Sigmoid colon (tissue), 7 donors: ENCODE measurements around the gene DSCAML1. TPM values are rescaled to one million over a fixed set of nuclear protein-coding genes. Genes with fewer than 3 reads are reported as not detected.

Experiments
- DNase-seq: peaks from one replicate; pipeline ENCODE4 v3.0.0-alpha.2; 2019
- H3K27ac ChIP-seq, 4 donors: fragments of 200-600 bp; sonication (generic); one replicate each; pipeline ENCODE4 v1.5.1; 2016 to 2019; ENCODE audit warnings: mild to moderate bottlenecking in 1 of 4
- H3K27me3 ChIP-seq, 3 donors: fragments of 200-600 bp; sonication (generic); one replicate each; pipeline ENCODE4 v1.5.1; 2019; ENCODE audit warnings: mild to moderate bottlenecking in 1 of 3
- H3K36me3 ChIP-seq, 4 donors: fragments of 200-600 bp; sonication (generic); one replicate each; pipeline ENCODE4 v1.5.1; 2016 to 2019
- H3K4me1 ChIP-seq, 4 donors: fragments of 200-600 bp; sonication (generic); one replicate each; pipeline ENCODE4 v1.5.1; 2017 to 2019
- H3K4me3 ChIP-seq, 4 donors: fragments of 200-600 bp; sonication (generic); one replicate each; pipeline ENCODE4 v1.5.1; 2017 to 2019; ENCODE audit warnings: mild to moderate bottlenecking in 2 of 4, moderate library complexity in 1 of 4
- H3K9me3 ChIP-seq, 4 donors: fragments of 200-600 bp in 3 of 4; sonication (generic) in 3 of 4; one replicate each; pipeline versions ENCODE4 v1.5.1 to v1.6.1; 2013 to 2019
- EP300 ChIP-seq, 4 donors: sonication (generic); formaldehyde crosslinking; IDR thresholded peaks; one replicate each; pipeline ENCODE4 v1.6.1; 2017; ENCODE audit warnings: antibody characterized with exemption in 4 of 4
- POLR2A ChIP-seq, 2 donors: fragments of 450-650 bp; IDR thresholded peaks; one replicate each; pipeline ENCODE4 v1.6.1; 2016; ENCODE audit warnings: antibody characterized with exemption in 2 of 2, mild to moderate bottlenecking in 2 of 2, moderate library complexity in 2 of 2
- POLR2AphosphoS5 ChIP-seq, 4 donors: sonication (generic); formaldehyde crosslinking; IDR thresholded peaks; one replicate each; pipeline ENCODE4 v1.6.1; 2017; ENCODE audit warnings: antibody characterized with exemption in 4 of 4
- WGBS, 2 donors: extraction: QIAGEN DNeasy Blood & Tissue Kit; methylation state at CpG; one replicate each; pipeline ENCODE4 v1.1.7; 2013; 5-methylcytosine and 5-hydroxymethylcytosine counted together
- intact Hi-C: fragments of 100-400 bp; cut with DNase I; formaldehyde crosslinking; loops from one replicate; pipeline ENCODE4 v1.15.1; 2023
- polyA plus RNA-seq, 3 donors: library from polyadenylated mRNA; stranded (reverse); fragments of 200-250 nt; gene quantifications; one replicate each; pipeline ENCODE4 v1.2.3, GENCODE V29; 2013
- total RNA-seq, 4 donors: library from RNA; depleted of rRNA; stranded (reverse); fragments of >200 nt; gene quantifications; one replicate each; pipeline ENCODE4 v1.1.0, GENCODE V29; 2016
- TF ChIP-seq, protein P1 (sequence below), 4 experiments: fragments of 450-650 bp in 3 of 4; fragments of 200-600 bp in 1 of 4; IDR thresholded peaks; one replicate each; pipeline ENCODE4 v1.5.1; 2016 to 2019; ENCODE audit warnings: antibody characterized with exemption in 4 of 4, mild to moderate bottlenecking in 3 of 4, moderate library complexity in 2 of 4
- donor health status: healthy with polysubstance abuse.
- donor health status: Bipolar disorder and iron deficiency.
- donor health status: healthy.

The DSCAML1 gene
- total and polyA plus RNA-seq, 7 donors: under 0.01 to 7.5 (median 1.2) TPM

DNA sequence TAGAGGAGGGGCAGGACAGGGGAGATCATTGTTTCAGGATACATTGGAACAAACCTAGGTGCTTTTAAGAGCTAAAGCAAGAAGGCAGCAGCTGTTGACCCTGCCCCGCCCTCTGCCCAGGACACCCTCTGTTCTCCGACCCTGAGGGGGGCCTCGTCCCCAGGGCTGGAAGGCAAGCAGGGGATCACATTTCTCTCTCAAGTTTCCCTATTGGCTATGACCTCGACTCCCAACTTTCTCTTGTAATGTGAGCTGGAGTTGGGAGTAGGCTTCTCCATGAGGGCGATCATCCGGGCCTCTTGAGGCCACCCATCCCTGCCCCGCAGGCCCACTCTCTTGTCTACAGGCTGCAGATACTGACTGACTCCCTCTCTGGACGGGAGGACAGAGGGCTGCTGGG is 37.7 kb downstream of the DSCAML1 start:
- no peak overlapping the region for H3K27ac ChIP-seq
- DNase-seq: no peak
- H3K4me3 ChIP-seq: no peak overlapping the region
- TF ChIP-seq EP300 (IDR thresholded peaks at IDR 0.05) (no peak), POLR2AphosphoS5 (IDR thresholded peaks at IDR 0.05) (no peak), POLR2A (IDR thresholded peaks at IDR 0.05) (no peak)
- TF ChIP-seq, protein P1, sequence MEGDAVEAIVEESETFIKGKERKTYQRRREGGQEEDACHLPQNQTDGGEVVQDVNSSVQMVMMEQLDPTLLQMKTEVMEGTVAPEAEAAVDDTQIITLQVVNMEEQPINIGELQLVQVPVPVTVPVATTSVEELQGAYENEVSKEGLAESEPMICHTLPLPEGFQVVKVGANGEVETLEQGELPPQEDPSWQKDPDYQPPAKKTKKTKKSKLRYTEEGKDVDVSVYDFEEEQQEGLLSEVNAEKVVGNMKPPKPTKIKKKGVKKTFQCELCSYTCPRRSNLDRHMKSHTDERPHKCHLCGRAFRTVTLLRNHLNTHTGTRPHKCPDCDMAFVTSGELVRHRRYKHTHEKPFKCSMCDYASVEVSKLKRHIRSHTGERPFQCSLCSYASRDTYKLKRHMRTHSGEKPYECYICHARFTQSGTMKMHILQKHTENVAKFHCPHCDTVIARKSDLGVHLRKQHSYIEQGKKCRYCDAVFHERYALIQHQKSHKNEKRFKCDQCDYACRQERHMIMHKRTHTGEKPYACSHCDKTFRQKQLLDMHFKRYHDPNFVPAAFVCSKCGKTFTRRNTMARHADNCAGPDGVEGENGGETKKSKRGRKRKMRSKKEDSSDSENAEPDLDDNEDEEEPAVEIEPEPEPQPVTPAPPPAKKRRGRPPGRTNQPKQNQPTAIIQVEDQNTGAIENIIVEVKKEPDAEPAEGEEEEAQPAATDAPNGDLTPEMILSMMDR (IDR thresholded peaks at IDR 0.05): no peak
- WGBS, 2 donors: 67 to 80% methylated on average over 8 of the region's 8 CpGs
- H3K36me3 ChIP-seq: no peaks in the 10 kb centered on the region
- intact Hi-C loops: no loop called here
- H3K9me3 ChIP-seq: no peaks in the 10 kb centered on the region
- no peaks in the 10 kb centered on the region for H3K27me3 ChIP-seq
- no peaks in the 10 kb centered on the region for H3K4me1 ChIP-seq

DNA sequence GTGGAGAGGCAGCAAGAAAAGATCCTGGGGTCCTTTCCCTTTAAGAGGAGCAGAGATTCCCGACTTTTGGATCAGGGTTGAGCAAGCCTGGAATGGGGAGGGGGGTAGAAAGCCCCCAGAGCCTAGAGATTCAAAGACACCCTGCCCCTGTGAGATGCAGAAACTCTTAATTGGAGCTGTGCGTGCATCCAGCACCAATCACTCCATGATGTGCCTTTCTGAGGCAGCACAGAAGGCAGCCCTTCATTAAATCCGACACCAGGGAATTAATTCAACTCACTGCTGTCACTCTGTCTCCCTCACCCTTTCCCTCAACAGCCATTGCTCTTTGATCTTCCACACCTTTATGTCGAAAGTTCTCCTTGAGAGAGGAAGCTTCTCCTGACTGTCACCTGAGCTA is 43.0 kb downstream of the DSCAML1 start:
- Histone ChIP-seq H3K9me3 (no peaks in the 10 kb centered on the region), H3K27me3 (no peaks in the 10 kb centered on the region), H3K4me3 (no peak overlapping the region), H3K27ac (no peak overlapping the region), H3K36me3 (no peaks in the 10 kb centered on the region), H3K4me1 (no peaks in the 10 kb centered on the region)
- DNase-seq: no peak
- intact Hi-C loops: no loop called here
- TF ChIP-seq, protein P1 (IDR thresholded peaks at IDR 0.05): no peak
- TF ChIP-seq EP300 (IDR thresholded peaks at IDR 0.05) (no peak), POLR2AphosphoS5 (IDR thresholded peaks at IDR 0.05) (no peak)
- 79 to 86% methylated on average over 4 of the region's 4 CpGs for WGBS, 2 donors

DNA sequence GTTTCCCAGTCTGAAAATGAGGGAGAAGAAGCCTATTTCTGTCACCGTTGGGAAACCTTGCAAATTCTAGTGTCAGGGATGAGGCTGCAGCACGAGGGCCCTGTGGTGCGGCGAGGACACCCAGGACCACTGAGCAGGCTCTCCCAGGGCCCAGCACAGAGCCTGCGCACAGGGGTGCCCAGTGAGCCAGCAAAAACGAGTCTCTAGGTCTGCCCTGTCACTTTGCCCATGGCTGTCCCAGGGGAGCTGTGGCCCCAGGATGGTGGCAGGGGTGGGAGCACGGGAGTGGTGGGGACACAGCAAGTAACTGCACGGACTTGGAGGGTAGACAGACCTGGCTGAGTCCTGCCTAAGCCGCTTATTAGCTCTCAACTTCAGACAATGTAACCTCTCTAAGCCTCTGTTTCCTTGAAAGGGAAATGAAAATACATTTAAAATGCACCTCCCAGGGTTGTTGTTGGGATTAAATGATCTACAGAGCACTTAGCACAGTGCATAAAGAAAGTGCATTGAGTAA is 44.2 kb downstream of the DSCAML1 start:
- 87 to 93% methylated on average over 9 of the region's 9 CpGs for WGBS, 2 donors
- intact Hi-C loops: no loop called here
- DNase-seq: peak; percentile 11
- H3K9me3 ChIP-seq: no peaks in the 10 kb centered on the region
- H3K4me3 ChIP-seq: no peak overlapping the region
- no peak overlapping the region for H3K27ac ChIP-seq
- H3K36me3 ChIP-seq: no peaks in the 10 kb centered on the region
- no peaks in the 10 kb centered on the region for H3K27me3 ChIP-seq
- TF ChIP-seq POLR2AphosphoS5 (IDR thresholded peaks at IDR 0.05) (no peak), EP300 (IDR thresholded peaks at IDR 0.05) (no peak), POLR2A (IDR thresholded peaks at IDR 0.05) (no peak)
- TF ChIP-seq, protein P1 (IDR thresholded peaks at IDR 0.05): no peak
- H3K4me1 ChIP-seq: no peaks in the 10 kb centered on the region

DNA sequence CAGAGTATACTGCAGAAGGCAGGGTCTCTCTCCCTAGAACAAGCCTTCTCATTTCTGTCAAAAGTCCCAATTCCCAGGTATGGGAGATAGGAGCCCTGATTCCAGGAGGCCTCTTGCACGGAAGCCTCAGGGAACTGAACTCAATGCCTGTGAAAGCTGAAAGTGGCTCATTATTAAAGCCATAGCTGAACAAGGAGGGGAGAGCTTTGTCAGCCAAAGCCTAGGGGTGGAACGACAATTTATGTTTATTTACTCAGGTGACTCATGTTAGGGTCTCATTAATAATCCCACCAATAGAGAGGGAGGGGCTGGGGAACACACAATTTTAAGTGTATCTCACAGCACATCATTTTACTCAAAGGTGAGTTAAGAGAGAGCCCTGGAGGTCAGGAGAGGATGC is 44.9 kb downstream of the DSCAML1 start:
- no peak for DNase-seq
- no peaks in the 10 kb centered on the region for H3K36me3 ChIP-seq
- H3K4me1 ChIP-seq: no peaks in the 10 kb centered on the region
- H3K27ac ChIP-seq: no peak overlapping the region
- no peak overlapping the region for H3K4me3 ChIP-seq
- no peaks in the 10 kb centered on the region for H3K9me3 ChIP-seq
- intact Hi-C loops: no loop called here
- H3K27me3 ChIP-seq: no peaks in the 10 kb centered on the region
- TF ChIP-seq EP300 (IDR thresholded peaks at IDR 0.05) (no peak), POLR2A (IDR thresholded peaks at IDR 0.05) (no peak)
- TF ChIP-seq, protein P1 (IDR thresholded peaks at IDR 0.05): no peak
- 73 to 81% methylated on average over 2 of the region's 2 CpGs for WGBS, 2 donors
